Esophagus squamous epithelium (tissue), 5 donors: ENCODE results near the gene AP5S1. TPM values are rescaled to one million over a fixed set of nuclear protein-coding genes. Genes with fewer than 3 reads are reported as not detected.

Source experiments
- DNase-seq: peaks from one replicate; lab custom pipeline; 2025; lab: John Stamatoyannopoulos, UW
- H3K27ac ChIP-seq, 4 donors: fragments of 200-600 bp; sonication (generic); one replicate each; pipeline ENCODE4 v1.5.1; 2016 to 2019; ENCODE audit warnings: mild to moderate bottlenecking in 1 of 4
- H3K27me3 ChIP-seq, 4 donors: fragments of 200-600 bp; sonication (generic); 1 replicate in 3 of 4; 2 replicates in 1 of 4; pipeline versions ENCODE4 v1.5.1 to v1.6.0; 2017 to 2021; ENCODE audit warnings: antibody characterized with exemption in 1 of 4
- H3K36me3 ChIP-seq, 3 donors: fragments of 200-600 bp; sonication (generic); one replicate each; pipeline ENCODE4 v1.5.1; 2016 to 2019
- H3K4me1 ChIP-seq, 3 donors: fragments of 200-600 bp; sonication (generic); one replicate each; pipeline ENCODE4 v1.5.1; 2017 to 2019
- H3K4me3 ChIP-seq, 4 donors: fragments of 200-600 bp; sonication (generic); 1 replicate in 3 of 4; 2 replicates in 1 of 4; pipeline ENCODE4 v1.5.1; 2016 to 2019; ENCODE audit warnings: mild to moderate bottlenecking in 2 of 4, moderate library complexity in 1 of 4
- H3K9me3 ChIP-seq, 3 donors: fragments of 200-600 bp; sonication (generic); one replicate each; pipeline ENCODE4 v1.5.1; 2016 to 2019
- POLR2A ChIP-seq, 4 donors: fragments of 450-650 bp; IDR thresholded peaks; one replicate each; pipeline ENCODE4 v1.6.1; 2017; ENCODE audit warnings: antibody characterized with exemption in 4 of 4, mild to moderate bottlenecking in 4 of 4, moderate library complexity in 3 of 4
- WGBS, 2 donors: methylation state at CpG; one replicate each; pipeline ENCODE4 v1.1.5; 2018; 5-methylcytosine and 5-hydroxymethylcytosine counted together
- intact Hi-C: fragments of 100-400 bp; cut with DNase I; formaldehyde crosslinking; loops from one replicate; pipeline ENCODE4 v1.15.0; 2022
- total RNA-seq, 4 donors: library from RNA; depleted of rRNA; stranded (reverse); fragments of >200 nt; gene quantifications; one replicate each; pipeline ENCODE4 v1.1.0, GENCODE V29; 2016
- TF ChIP-seq, protein P1 (sequence below), 6 experiments: fragments of 450-650 bp in 4 of 6; fragments of 200-600 bp in 2 of 6; sonication (generic) in 2 of 6; IDR thresholded peaks; one replicate each; pipeline ENCODE4 v1.5.1; 2016 to 2019; ENCODE audit warnings: antibody characterized with exemption in 6 of 6, mild to moderate bottlenecking in 4 of 6, moderate library complexity in 4 of 6
- donor health status: DM: yes; HTN: yes; CAD: no.

AP5S1 gene
- total RNA-seq, 4 donors from 2014 or later, result 5.8 to 12.8 (median 10.4) TPM

DNA sequence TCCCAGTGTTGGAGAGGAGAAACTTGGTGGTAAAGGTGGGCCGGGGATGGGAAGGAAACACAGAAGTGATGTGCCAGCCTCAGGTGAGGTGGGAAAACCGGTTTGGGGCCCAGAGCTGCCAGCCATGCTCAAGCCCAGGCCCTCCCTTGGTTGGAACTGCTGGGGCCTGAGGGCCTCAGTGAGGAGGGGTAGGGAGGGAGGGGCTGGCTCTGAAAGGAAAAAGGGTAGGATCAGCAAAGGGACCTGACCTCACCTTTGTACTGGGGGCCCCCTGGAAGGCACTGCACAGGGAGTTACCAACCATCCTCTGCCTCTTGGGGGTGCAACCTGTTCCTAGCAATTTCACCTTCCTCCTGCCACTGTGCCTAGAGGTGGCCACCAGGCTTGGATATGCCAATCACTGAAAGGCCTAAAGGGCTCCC is 37.3 kb upstream of the AP5S1 start:
- Histone ChIP-seq H3K36me3 (peaks cover 0 to 11% (median 0%) of the 10 kb centered on the region in 3 donors), H3K4me1 (peaks cover 53 to 80% (median 54%) of the 10 kb centered on the region in 3 donors), H3K27ac (peak overlapping the region; percentile 50 to 91 (median 68)), H3K4me3 (no peak overlapping the region), H3K9me3 (no peaks in the 10 kb centered on the region), H3K27me3 (no peaks in the 10 kb centered on the region)
- WGBS, 2 donors, result 32 to 42% methylated on average over 2 of the region's 2 CpGs
- intact Hi-C loops, result loop anchor here (5.0 kb wide), 1 partner anchor 39 kb away; the partner anchor contains the start of gene AP5S1
- TF ChIP-seq, protein P1, sequence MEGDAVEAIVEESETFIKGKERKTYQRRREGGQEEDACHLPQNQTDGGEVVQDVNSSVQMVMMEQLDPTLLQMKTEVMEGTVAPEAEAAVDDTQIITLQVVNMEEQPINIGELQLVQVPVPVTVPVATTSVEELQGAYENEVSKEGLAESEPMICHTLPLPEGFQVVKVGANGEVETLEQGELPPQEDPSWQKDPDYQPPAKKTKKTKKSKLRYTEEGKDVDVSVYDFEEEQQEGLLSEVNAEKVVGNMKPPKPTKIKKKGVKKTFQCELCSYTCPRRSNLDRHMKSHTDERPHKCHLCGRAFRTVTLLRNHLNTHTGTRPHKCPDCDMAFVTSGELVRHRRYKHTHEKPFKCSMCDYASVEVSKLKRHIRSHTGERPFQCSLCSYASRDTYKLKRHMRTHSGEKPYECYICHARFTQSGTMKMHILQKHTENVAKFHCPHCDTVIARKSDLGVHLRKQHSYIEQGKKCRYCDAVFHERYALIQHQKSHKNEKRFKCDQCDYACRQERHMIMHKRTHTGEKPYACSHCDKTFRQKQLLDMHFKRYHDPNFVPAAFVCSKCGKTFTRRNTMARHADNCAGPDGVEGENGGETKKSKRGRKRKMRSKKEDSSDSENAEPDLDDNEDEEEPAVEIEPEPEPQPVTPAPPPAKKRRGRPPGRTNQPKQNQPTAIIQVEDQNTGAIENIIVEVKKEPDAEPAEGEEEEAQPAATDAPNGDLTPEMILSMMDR (IDR thresholded peaks at IDR 0.05), result no peak
- no peak for TF ChIP-seq POLR2A (IDR thresholded peaks at IDR 0.05)
- DNase-seq, result no peak

GRCh38 chr20:3783511-3784195 is 36.7 kb upstream of the AP5S1 start:
- H3K4me3 ChIP-seq, result peak overlapping the region in 2 of 4 donors; percentile 70 to 87
- intact Hi-C loops, result loop anchor here (5.0 kb wide), 1 partner anchor 39 kb away; the partner anchor contains the start of gene AP5S1
- no peak for DNase-seq
- TF ChIP-seq, protein P1 (IDR thresholded peaks at IDR 0.05), result no peak
- TF ChIP-seq POLR2A (IDR thresholded peaks at IDR 0.05), result no peak
- peaks cover 0 to 11% (median 0%) of the 10 kb centered on the region in 3 donors for H3K36me3 ChIP-seq
- WGBS, 2 donors, result 58 to 80% methylated on average over 1 to 6 of the region's 10 CpGs
- peaks cover 48 to 80% (median 50%) of the 10 kb centered on the region in 3 donors for H3K4me1 ChIP-seq
- H3K27me3 ChIP-seq, result no peaks in the 10 kb centered on the region
- H3K27ac ChIP-seq, result peak overlapping the region; percentile 50 to 91 (median 68)
- H3K9me3 ChIP-seq, result no peaks in the 10 kb centered on the region

DNA sequence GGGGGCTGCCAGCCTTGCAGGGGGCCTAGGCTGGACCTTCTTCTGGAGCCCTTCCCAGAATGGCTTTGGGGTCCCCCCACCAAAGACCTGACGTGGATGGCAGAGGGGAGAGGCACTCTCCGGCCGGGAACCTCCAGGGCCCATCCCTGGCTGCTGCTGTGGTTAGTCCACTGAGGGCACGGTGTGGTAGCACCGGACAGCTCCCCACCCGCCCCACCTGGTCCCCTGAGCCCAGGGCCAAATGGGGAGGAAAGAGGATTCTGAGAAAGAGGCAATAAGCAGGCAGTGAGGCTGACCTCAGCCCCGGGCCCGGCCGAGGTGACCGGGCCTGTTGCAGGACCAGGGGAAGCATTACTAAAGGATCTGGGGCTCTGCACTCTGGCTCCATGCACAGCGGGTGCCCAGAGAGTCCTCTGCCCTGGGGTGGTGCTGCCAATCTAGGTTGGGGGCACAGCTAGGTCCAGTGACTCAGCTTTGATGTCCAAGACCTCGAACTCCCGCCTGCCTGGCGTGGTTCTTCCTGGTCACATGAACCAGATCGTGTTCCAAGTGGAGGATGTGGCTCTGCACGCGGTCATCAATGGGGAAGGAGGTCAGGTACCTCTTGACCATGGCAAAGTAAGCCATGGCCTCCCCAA is 36.0 kb upstream of the AP5S1 start:
- WGBS, 2 donors, result 33 to 50% methylated on average over 5 to 6 of the region's 17 CpGs
- Histone ChIP-seq H3K9me3 (no peaks in the 10 kb centered on the region), H3K4me3 (peak overlapping the region in 3 of 4 donors; percentile 68 to 87 (median 70)), H3K4me1 (peaks cover 45 to 81% (median 50%) of the 10 kb centered on the region in 3 donors), H3K27me3 (no peaks in the 10 kb centered on the region), H3K36me3 (peaks cover 0 to 11% (median 0%) of the 10 kb centered on the region in 3 donors), H3K27ac (peak overlapping the region; percentile 34 to 91 (median 66))
- no peak for TF ChIP-seq POLR2A (IDR thresholded peaks at IDR 0.05)
- TF ChIP-seq, protein P1 (IDR thresholded peaks at IDR 0.05), result no peak
- DNase-seq, result no peak
- intact Hi-C loops, result loop anchor here (5.0 kb wide), 1 partner anchor 38 kb away; the partner anchor contains the start of gene AP5S1

DNA sequence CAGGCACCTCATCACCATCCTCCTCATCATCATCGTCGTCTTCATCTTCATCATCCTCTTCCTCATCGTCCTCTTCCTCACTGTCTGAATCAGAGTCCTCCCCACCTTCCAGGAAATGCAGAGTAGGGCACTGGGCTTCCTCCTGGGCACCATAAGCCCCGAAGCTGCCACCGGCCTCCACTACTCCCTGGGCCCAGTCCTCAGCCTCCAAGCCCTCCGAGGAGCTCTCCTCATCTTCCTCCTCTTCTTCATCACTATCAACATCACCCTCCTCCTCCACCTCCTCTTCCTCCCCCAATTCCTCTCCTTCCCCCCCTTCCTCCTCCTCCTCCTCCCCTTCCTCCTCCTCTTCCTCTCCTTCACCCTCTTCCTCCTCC is 35.5 kb upstream of the AP5S1 start:
- intact Hi-C loops, result loop anchor here (5.0 kb wide), 1 partner anchor 37 kb away; the partner anchor contains the start of gene AP5S1
- Histone ChIP-seq H3K27me3 (no peaks in the 10 kb centered on the region), H3K9me3 (no peaks in the 10 kb centered on the region), H3K4me1 (peaks cover 45 to 81% (median 50%) of the 10 kb centered on the region in 3 donors), H3K27ac (peak overlapping the region in 3 of 4 donors; percentile 83 to 91 (median 86)), H3K36me3 (peaks cover 0 to 11% (median 0%) of the 10 kb centered on the region in 3 donors), H3K4me3 (peak overlapping the region; percentile 68 to 87 (median 70))
- TF ChIP-seq, protein P1 (IDR thresholded peaks at IDR 0.05), result no peak
- no peak for TF ChIP-seq POLR2A (IDR thresholded peaks at IDR 0.05)
- WGBS, 2 donors, result 43 to 66% methylated on average over 6 of the region's 6 CpGs
- no peak for DNase-seq
